Right ventricle myocardium superior (tissue), 1 donor: ENCODE measurements around the gene APOE. TPM values are rescaled to one million over a fixed set of nuclear protein-coding genes. Genes with fewer than 3 reads are reported as not detected.
"Not testable (repeated sequence)": the region's sequence is repeated elsewhere in the genome, so short reads cannot be mapped to it uniquely, and the experiment has no call there.

Source experiments
- ATAC-seq: fragments of 200-7000 bp; cut with Tn5 transposase; one replicate; pipeline ENCODE4 v1.9.1; 2020; ENCODE audit warnings: mild to moderate bottlenecking; ENCODE audit not compliant: poor library complexity
- DNase-seq: peaks from one replicate; pipeline ENCODE4 v3.0.0-alpha.2; 2020
- intact Hi-C: fragments of 100-400 bp; cut with DNase I; formaldehyde crosslinking; loops from one replicate; pipeline ENCODE4 v1.11.2; 2022
- long read RNA-seq: library from polyadenylated mRNA; unstranded; transcript quantifications from one replicate; pipeline ENCODE4 v2.0.0, GENCODE V29; 2021
- total RNA-seq: library from RNA; stranded (reverse); fragmentation: NEBNext Ultra II Directional; extraction: Animal tissue kit (Norgen Biotek cat#: 25700); gene quantifications from one replicate; pipeline ENCODE4 v1.2.1, GENCODE V29; 2021
- donor health status: DM: no; HTN: yes; CAD: no; lungs with severe emphysema.

The APOE gene
- 13.6 TPM for total RNA-seq
- long read RNA-seq, transcript APOE-201 (4 exons, 1,208 nt): major isoform, 25 of 25 reads
- long read RNA-seq, partial matches to known transcripts: 0 of 25 reads
- long read RNA-seq, other reads (novel, unspliced or antisense): 0 of 25 reads

DNA sequence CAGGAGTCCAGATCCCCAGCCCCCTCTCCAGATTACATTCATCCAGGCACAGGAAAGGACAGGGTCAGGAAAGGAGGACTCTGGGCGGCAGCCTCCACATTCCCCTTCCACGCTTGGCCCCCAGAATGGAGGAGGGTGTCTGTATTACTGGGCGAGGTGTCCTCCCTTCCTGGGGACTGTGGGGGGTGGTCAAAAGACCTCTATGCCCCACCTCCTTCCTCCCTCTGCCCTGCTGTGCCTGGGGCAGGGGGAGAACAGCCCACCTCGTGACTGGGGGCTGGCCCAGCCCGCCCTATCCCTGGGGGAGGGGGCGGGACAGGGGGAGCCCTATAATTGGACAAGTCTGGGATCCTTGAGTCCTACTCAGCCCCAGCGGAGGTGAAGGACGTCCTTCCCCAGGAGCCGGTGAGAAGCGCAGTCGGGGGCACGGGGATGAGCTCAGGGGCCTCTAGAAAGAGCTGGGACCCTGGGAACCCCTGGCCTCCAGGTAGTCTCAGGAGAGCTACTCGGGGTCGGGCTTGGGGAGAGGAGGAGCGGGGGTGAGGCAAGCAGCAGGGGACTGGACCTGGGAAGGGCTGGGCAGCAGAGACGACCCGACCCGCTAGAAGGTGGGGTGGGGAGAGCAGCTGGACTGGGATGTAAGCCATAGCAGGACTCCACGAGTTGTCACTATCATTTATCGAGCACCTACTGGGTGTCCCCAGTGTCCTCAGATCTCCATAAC lies at the start of gene APOE:
TSS of gene APOE (plus strand) at position 360 of the 724 bp plus-strand sequence. CDS start 829 bp downstream, outside the sequence.
- DNase-seq: no peak
- ATAC-seq: no peak
- intact Hi-C loops: loop anchor here (2.0 to 10.0 kb wide), 3 partner anchors 45 to 439 kb away; partner anchors contain the start of gene KLC3

DNA sequence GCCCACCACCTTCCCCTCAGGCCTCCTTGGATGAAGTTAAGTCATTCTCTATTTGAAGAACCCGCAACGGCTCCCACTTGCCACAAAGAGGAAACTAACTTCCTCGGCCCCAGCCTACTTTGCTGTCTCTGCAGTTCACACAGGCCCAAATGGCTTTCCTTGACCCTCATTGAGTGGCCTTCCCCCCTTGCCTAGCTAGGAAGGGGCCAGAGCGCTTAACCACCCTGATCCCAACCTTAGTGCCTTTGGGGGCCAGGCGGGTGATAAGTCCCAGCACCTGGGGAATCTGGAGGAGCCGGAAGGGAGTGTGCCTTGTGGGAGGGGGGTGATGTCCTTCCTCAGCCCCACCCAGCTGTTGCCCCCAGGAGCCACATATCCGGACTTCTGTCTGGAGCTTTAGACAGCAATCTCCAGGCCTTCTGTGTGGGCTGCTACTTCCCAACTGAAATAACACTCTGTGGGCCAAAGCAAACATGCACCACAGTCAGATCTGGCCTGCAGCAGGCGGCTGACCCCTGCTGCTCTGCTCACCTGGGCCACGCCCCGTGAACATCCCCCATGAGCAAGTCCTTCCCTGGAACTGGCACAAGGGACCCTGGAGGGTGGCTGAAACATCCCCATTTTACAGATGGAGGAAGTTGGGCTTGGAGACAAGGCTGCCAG lies 49.0 kb upstream of the APOE start:
- DNase-seq (no peak), ATAC-seq (peak; percentile 36)
- intact Hi-C loops: no loop called here

DNA sequence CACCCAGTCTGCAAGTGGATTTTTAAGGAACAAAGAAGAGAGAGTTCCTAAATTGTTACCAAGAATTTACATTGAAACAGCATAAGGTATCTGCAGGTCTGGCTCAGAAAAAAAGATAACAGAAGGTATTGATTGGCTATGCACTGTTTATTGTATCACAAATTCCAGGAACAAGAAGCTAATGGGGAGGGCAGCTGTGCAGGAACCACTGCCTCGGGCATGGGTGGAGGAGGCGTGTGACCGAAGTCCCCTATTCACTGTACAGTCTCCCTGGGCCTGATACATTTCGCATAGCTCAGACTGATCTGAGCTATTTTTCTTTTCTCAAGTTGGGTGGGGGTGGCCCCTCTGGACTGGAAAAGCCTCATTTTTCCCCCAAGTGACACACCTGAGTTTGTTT lies 47.8 kb upstream of the APOE start:
- intact Hi-C loops: no loop called here
- no peak for ATAC-seq

DNA sequence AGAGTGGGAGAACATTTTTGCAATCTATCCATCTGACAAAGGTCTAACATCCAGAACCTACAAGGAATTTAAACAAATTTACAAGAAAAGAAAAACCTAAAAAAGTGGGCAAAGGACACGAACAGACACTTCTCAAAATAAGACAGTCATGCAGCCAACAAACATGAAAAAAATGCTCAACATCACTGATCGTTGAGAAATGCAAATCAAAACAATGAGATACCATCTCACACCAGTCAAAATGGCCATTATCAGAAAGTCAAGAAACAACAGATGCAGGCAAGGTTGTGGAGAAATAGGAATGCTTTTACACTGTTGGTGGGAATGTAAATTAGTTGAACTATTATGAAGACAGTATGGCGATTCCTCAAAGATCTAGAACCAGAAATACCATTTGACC lies 44.0 kb upstream of the APOE start:
- ATAC-seq, DNase-seq, intact Hi-C loops: not testable (repeated sequence)

More for the DNA sequence above, 47.8 kb upstream of the APOE start:
- DNase-seq: no peak

DNA sequence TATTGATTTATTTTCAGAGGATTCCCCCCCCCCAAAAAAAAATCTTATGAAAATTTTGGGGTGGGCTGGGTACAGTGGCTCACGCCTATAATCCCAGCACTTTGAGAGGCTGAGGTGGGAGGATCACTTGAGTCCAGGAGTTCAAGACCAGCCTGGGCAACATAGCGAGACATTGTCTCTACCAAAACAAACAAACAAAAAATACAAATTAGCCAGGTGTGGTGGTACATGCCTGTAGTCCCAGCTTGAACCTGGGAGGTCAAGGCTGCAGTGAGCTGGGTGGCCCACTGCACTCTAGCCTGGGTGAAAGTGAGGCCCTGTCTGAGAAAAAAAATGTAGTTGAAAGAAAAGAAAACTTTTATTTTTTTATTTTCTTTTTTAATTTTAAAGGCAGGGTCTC lies 41.6 kb upstream of the APOE start:
- DNase-seq: no peak
- intact Hi-C loops: no loop called here
- no peak for ATAC-seq

DNA sequence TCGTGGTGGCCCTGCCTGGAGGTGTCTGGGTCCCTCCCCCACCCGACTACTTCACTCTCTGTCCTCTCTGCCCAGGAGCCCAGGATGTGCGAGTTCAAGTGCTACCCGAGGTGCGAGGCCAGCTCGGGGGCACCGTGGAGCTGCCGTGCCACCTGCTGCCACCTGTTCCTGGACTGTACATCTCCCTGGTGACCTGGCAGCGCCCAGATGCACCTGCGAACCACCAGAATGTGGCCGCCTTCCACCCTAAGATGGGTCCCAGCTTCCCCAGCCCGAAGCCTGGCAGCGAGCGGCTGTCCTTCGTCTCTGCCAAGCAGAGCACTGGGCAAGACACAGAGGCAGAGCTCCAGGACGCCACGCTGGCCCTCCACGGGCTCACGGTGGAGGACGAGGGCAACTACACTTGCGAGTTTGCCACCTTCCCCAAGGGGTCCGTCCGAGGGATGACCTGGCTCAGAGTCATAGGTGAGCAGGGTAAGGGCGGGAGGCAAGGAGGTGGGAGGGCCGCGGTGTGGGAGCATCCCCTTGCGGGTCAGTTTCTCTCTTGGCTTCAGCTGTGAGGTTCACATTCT lies 40.3 kb upstream of the APOE start:
- no peak for DNase-seq
- intact Hi-C loops: no loop called here
- ATAC-seq: no peak

DNA sequence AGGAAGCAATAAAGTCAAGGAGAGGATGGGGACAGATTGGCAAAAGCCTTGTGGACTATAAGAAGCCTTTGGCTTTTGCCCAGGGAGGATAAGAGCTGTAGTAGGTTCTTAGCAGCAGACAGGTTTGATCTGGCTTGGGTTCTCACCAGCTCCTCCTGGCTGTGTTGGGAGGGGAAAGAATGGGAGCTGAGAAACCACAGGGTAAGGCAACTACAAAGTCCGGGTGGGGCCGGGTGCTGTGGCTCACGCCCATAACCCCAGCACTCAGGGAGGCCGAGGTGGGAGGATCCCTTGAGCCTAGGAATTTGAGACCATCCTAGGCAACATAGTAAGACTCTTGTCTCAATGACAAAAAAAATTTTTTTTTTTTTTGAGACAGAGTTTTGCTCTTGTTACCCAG lies 38.9 kb upstream of the APOE start:
- DNase-seq: no peak

DNA sequence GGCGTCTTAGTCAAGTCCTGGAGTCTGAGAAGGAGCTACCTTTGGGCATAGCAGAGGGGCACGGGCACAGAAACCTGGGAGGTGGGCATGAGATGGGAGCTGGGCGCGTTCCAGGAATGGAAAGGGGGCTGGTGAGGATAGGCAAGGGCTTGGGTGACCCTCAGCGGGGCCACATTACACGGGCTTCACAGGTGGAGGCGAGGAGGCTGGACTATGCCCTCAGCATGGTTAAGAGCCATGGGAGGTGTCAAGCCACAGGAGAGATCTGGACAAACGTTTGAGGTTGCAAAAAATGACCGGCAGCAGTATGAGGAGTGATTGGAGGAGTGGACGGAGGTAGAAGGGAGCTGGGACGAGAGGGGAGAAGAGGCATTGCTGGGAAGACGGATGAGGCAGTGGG lies 38.0 kb upstream of the APOE start:
- ATAC-seq (no peak), DNase-seq (no peak)

More for the DNA sequence above, 38.9 kb upstream of the APOE start:
- intact Hi-C loops: no loop called here
- ATAC-seq: no peak

DNA sequence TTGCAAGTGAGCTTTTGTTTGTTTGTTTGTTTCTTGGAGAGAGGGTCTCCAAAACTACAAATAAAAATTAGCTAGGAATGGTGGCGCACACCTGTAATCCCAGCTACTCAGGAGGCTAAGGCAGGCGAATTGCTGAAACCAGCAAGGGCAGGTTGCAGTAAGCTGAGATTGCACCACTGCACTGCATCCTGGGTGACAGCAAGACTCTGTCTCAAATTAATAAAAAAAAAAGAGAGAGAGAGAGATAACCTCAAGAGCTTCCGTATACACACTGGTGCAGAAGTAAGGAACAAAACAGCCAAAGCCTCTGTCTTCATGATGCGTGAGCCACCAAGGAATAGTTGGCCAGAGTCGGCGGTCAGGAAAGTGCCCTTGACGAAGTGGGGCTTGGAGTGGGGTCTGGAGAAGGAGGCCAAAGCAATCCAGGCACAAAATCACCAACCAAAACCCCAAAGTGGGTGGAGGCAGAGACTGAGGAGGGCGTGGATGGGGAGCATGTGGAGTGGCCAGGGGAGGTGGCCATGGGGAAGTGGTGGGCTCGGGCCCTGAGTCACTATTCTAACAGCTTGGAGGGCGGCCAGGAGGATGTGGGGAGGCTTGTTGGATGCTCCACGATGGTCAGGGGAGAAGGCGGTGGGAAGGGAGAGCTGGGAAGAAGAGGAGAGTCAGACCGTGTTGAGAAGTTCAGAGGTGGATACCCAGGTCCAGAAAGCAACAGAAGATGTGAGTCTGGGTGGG lies 35.7 kb upstream of the APOE start:
- DNase-seq: no peak
- intact Hi-C loops: no loop called here

More for the DNA sequence above, 38.0 kb upstream of the APOE start:
- intact Hi-C loops: no loop called here

DNA sequence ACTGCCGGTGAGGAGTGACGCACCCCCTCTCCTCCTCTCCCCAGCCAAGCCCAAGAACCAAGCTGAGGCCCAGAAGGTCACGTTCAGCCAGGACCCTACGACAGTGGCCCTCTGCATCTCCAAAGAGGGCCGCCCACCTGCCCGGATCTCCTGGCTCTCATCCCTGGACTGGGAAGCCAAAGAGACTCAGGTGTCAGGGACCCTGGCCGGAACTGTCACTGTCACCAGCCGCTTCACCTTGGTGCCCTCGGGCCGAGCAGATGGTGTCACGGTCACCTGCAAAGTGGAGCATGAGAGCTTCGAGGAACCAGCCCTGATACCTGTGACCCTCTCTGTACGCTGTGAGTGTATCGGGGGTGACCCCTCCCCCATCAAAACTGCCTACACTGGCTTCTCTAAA lies 33.8 kb upstream of the APOE start:
- intact Hi-C loops: no loop called here
- DNase-seq: no peak
- no peak for ATAC-seq

More for the DNA sequence above, 35.7 kb upstream of the APOE start:
- ATAC-seq: peak; percentile 34

DNA sequence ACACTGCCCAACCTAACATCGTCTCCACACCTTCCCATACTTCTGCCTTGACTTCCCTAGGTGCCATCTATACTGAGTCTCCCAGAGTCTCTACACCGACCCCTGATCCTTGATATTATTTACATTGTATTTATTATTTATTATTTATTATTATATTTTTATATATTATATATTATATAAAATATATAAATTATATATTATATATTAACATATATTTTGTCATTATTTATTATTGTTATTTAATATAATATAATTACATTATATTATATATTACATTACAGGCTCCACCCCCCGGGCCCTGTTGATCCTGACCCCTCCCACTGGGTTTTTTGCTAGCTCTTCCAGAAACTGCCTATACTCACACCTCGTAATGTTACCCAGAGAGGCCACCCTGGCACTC lies 32.9 kb upstream of the APOE start:
- intact Hi-C loops: no loop called here
- ATAC-seq (no peak), DNase-seq (no peak)

DNA sequence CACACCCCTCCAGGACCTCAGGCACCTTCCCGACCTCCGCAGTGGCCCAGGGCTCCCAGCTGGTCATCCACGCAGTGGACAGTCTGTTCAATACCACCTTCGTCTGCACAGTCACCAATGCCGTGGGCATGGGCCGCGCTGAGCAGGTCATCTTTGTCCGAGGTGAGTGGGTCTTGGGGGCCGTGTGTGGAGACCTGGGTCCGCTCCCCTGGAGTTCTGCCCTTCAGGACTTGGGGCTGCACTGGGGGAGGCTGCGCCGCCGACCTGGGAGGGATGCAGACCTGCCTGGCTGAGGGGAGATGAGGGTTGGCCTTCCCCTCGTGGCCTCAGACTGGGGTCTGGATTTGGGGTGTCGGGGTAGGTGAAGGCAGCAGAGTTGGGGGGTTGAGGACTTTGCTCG lies 31.3 kb upstream of the APOE start:
- ATAC-seq (no peak), DNase-seq (no peak)
- intact Hi-C loops: no loop called here

DNA sequence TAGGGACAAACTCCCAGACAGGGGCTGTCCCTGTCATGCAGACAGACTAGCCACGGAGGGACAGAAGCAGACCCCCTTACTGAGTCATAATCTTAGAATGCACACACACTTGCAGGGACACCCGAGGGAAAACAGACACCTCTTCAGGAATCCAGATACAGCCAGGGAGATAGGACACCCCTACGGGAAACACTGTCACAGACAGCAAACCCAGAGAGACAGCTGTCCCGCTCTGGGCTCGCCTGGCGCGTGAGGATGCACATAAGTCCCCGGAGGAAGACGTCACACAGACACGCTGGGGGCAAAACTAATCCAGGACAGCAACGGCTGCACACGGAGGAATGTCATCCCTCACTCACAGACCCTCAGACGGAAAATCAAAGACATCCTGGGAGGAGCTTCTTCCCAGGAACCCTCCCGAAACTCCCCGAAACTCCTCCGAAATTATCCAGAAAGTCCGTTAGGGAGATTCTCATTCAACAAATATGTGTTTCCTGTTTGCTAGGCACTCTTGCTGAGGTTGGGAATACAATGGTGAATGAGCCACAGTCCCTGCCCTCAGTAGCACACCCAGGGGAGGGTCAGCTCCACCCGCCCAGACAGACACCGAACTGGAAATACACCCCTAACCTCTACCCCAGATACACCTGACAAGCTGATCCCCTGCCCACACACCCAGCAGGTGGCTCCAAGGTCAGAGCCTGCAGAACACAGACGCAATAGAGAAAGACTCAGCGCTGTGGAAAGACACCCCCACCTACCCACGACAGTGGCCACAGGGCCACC lies 29.7 kb upstream of the APOE start:
- peak; percentile 18 for ATAC-seq
- DNase-seq: no peak
- intact Hi-C loops: no loop called here

DNA sequence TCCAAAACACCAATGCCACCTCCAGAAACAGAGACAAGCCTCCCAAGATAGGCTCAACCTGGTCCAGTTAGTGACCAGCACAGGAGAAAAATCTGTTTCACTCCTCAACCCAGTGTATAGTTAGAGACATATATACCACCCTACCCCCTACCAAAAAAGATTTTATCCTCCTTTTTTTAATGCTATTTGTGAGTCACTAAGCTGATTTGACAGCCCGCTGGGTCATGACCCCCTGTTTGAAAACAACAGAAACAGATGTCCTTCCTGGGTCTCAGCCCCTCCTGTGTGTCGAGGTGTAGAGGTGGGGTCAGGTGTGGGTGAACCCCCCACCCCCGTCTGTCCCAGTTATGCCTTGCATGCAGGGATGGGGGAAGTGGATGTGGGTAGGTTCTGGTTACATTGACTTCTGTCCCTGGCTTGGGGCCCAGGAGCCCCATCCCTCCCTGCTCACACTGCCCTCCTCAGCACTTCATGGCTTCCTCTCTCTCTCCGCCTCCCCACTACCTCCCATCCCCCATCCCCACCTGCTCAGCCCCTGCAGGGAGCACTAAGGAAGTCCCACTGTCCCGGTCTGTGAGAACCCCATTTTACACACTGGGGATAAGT lies 28.6 kb upstream of the APOE start:
- DNase-seq (no peak), ATAC-seq (no peak)
- intact Hi-C loops: no loop called here

DNA sequence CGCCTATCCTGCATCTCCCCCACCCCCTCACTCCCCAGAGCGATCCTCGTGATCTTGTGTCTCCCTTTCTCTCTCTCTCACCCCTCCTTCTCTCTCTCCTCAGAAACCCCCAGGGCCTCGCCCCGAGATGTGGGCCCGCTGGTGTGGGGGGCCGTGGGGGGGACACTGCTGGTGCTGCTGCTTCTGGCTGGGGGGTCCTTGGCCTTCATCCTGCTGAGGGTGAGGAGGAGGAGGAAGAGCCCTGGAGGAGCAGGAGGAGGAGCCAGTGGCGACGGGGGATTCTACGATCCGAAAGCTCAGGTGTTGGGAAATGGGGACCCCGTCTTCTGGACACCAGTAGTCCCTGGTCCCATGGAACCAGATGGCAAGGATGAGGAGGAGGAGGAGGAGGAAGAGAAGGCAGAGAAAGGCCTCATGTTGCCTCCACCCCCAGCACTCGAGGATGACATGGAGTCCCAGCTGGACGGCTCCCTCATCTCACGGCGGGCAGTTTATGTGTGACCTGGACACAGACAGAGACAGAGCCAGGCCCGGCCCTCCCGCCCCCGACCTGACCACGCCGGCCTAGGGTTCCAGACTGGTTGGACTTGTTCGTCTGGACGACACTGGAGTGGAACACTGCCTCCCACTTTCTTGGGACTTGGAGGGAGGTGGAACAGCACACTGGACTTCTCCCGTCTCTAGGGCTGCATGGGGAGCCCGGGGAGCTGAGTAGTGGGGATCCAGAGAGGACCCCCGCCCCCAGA lies 27.3 kb upstream of the APOE start:
- intact Hi-C loops: no loop called here
- ATAC-seq (no peak), DNase-seq (no peak)

DNA sequence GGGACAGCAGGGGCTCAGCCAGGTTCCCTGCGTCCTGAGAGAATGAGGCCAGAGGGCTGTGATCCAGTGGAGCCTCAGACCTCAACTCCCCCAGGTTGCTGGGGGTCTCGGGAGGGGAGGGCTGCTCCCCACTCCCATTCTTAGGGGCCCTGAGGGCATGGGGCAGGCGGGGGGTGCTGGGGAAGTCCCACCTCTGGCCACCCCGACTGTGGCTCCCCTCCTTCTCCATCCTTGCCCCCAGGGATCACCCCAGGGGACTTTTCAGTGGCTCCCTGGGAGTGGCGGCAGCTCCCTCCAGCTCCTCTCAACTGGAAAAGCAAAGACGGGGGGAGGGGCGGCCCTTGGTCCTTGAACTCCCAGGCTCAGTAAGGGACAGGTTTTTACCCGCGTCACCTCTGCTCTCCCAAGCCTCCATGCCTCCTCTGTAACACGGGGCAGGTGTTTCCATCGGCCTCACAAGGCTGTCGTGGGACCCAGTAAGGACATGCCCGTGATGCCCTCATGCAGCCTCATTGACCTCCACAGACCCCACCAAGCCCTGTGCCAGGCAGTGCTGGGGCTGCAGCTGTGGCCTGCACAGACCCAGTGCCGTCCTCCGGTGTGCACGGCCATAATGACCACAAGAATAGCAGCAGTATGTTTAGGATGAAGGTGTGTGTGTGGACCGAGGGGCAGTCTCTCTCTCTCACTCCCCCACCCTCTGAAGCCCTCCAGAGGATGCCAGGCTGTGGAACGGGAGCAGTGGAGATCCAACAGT lies 26.1 kb upstream of the APOE start:
- no peak for DNase-seq
- intact Hi-C loops: no loop called here
- no peak for ATAC-seq

DNA sequence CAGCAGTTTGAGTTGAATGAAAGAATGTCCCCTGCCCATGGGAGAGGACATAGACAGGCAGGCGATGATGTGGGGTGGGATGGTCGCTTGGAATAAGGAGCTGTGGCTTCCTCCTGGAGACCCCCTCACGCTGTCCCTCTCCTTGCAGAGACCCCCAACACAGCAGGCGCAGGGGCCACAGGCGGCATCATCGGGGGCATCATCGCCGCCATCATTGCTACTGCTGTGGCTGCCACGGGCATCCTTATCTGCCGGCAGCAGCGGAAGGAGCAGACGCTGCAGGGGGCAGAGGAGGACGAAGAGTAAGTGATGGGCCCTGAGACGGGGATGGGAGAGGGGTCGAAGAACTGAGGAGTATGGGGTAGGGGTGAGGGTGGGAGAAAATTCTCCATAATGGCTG lies 23.5 kb upstream of the APOE start:
- intact Hi-C loops: no loop called here
- no peak for ATAC-seq
- no peak for DNase-seq
